Suprapubic skin (tissue), 4 donors: ENCODE results near the gene ACTR8.

Experiments used
- CTCF ChIP-seq, 2 donors: fragments of 200-600 bp in 1 of 2; fragments of 450-650 bp in 1 of 2; sonication (generic) in 1 of 2; IDR thresholded peaks; one replicate each; pipeline ENCODE4 v1.5.1; 2016 to 2019; ENCODE audit warnings: antibody characterized with exemption in 2 of 2, mild to moderate bottlenecking in 1 of 2, moderate library complexity in 1 of 2
- EP300 ChIP-seq: sonication (generic); formaldehyde crosslinking; IDR thresholded peaks from one replicate; pipeline ENCODE4 v1.6.1; 2017; ENCODE audit warnings: antibody characterized with exemption
- POLR2A ChIP-seq, 2 donors: fragments of 450-650 bp; IDR thresholded peaks; one replicate each; pipeline ENCODE4 v1.6.1; 2017; ENCODE audit warnings: antibody characterized with exemption in 2 of 2, mild to moderate bottlenecking in 2 of 2, moderate library complexity in 2 of 2
- POLR2AphosphoS5 ChIP-seq, 3 donors: sonication (generic); formaldehyde crosslinking; IDR thresholded peaks; one replicate each; pipeline ENCODE4 v1.6.1; 2017; ENCODE audit warnings: antibody characterized with exemption in 3 of 3

- TF ChIP-seq POLR2AphosphoS5 (IDR thresholded peaks at IDR 0.05) (no peak), POLR2A (IDR thresholded peaks at IDR 0.05) (no peak), CTCF (IDR thresholded peaks at IDR 0.05) (no peak), EP300 (no peak)
Observed at GRCh38 chr3:53883008-53883407, 1.1 kb upstream of the ACTR8 start.
